ENCODE results near the gene TMEM143. TPM values are rescaled to one million over a fixed set of nuclear protein-coding genes. Genes with fewer than 3 reads are reported as not detected.

The TMEM143 gene
- total RNA-seq, 4 donors from 2014 or later: 3.2 to 9.3 (median 6.2) TPM

- Histone ChIP-seq H3K4me1 (peaks cover 6 to 21% (median 9%) of the 10 kb centered on the region in 3 donors), H3K27me3 (no peaks in the 10 kb centered on the region), H3K27ac (peak overlapping the region; percentile 92 to 98 (median 96)), H3K9me3 (no peaks in the 10 kb centered on the region), H3K36me3 (no peaks in the 10 kb centered on the region), H3K4me3 (peak overlapping the region; percentile 41 to 80 (median 64))
- intact Hi-C loops (cut with DNase I): no loop called here
- 63 to 65% methylated on average over 8 to 10 of the region's 10 CpGs for WGBS, 2 donors
- TF ChIP-seq CTCF (IDR thresholded peaks at IDR 0.05) (no peak), POLR2A (IDR thresholded peaks at IDR 0.05) (no peak)
- no peak for DNase-seq
Measured at GRCh38 chr19:48364598-48365348, 1.0 kb upstream of the TMEM143 start.

GRCh38 chr19:48363500-48363809, 285 bp downstream of the TMEM143 start:
- Histone ChIP-seq H3K27me3 (no peaks in the 10 kb centered on the region), H3K4me1 (peaks cover 6 to 21% (median 9%) of the 10 kb centered on the region in 3 donors), H3K9me3 (no peaks in the 10 kb centered on the region), H3K27ac (peak overlapping the region; percentile 92 to 98 (median 96)), H3K36me3 (peaks cover 0 to 9% (median 0%) of the 10 kb centered on the region in 3 donors), H3K4me3 (peak overlapping the region; percentile 41 to 80 (median 64))
- no peak for TF ChIP-seq CTCF (IDR thresholded peaks at IDR 0.05)
- no peak for TF ChIP-seq POLR2A (IDR thresholded peaks at IDR 0.05)
- DNase-seq: no peak
- 0 to 2% methylated on average over 6 of the region's 10 CpGs for WGBS, 2 donors
- intact Hi-C loops (cut with DNase I): no loop called here

GRCh38 chr19:48362716-48363499, 832 bp downstream of the TMEM143 start:
- peak; percentile 69 for DNase-seq
- intact Hi-C loops (cut with DNase I): no loop called here
- H3K27ac ChIP-seq: peak overlapping the region; percentile 92 to 98 (median 96)
- no peaks in the 10 kb centered on the region for H3K27me3 ChIP-seq
- peak in 2 of 4 donors; percentile 9 to 30 for TF ChIP-seq POLR2A (IDR thresholded peaks at IDR 0.05)
- TF ChIP-seq CTCF (IDR thresholded peaks at IDR 0.05): peak in 4 of 6 experiments; percentile 12 to 26 (median 24)
- H3K4me3 ChIP-seq: peak overlapping the region; percentile 41 to 80 (median 64)
- 13 to 20% methylated on average over 4 to 8 of the region's 26 CpGs for WGBS, 2 donors
- peaks cover 6 to 21% (median 9%) of the 10 kb centered on the region in 3 donors for H3K4me1 ChIP-seq
- H3K9me3 ChIP-seq: no peaks in the 10 kb centered on the region
- peaks cover 0 to 9% (median 0%) of the 10 kb centered on the region in 3 donors for H3K36me3 ChIP-seq

- peaks cover 6 to 21% (median 9%) of the 10 kb centered on the region in 3 donors for H3K4me1 ChIP-seq
- DNase-seq: no peak
- H3K36me3 ChIP-seq: peaks cover 0 to 9% (median 0%) of the 10 kb centered on the region in 3 donors
- no peaks in the 10 kb centered on the region for H3K27me3 ChIP-seq
- TF ChIP-seq CTCF (IDR thresholded peaks at IDR 0.05) (no peak), POLR2A (IDR thresholded peaks at IDR 0.05) (no peak)
- intact Hi-C loops (cut with DNase I): no loop called here
- H3K4me3 ChIP-seq: no peak overlapping the region
- no peaks in the 10 kb centered on the region for H3K9me3 ChIP-seq
- 89 to 91% methylated on average over 3 of the region's 3 CpGs for WGBS, 2 donors
- H3K27ac ChIP-seq: no peak overlapping the region
Measured at GRCh38 chr19:48361912-48362311, 1.8 kb downstream of the TMEM143 start.

GRCh38 chr19:48359123-48359522, 4.6 kb downstream of the TMEM143 start:
- no peak for DNase-seq
- no peak overlapping the region for H3K27ac ChIP-seq
- intact Hi-C loops (cut with DNase I): no loop called here
- no peaks in the 10 kb centered on the region for H3K27me3 ChIP-seq
- WGBS, 2 donors: 88 to 89% methylated on average over 4 to 5 of the region's 5 CpGs
- TF ChIP-seq CTCF (IDR thresholded peaks at IDR 0.05): no peak
- TF ChIP-seq POLR2A (IDR thresholded peaks at IDR 0.05): no peak
- H3K36me3 ChIP-seq: peaks cover 0 to 9% (median 0%) of the 10 kb centered on the region in 3 donors
- H3K4me1 ChIP-seq: peaks cover 3 to 13% (median 6%) of the 10 kb centered on the region in 3 donors
- no peak overlapping the region for H3K4me3 ChIP-seq
- H3K9me3 ChIP-seq: no peaks in the 10 kb centered on the region

Data from esophagus squamous epithelium (tissue), 5 donors.